Natural killer cell (primary cell): ENCODE results near the gene ATP11C. TPM values are rescaled to one million over a fixed set of nuclear protein-coding genes. Genes with fewer than 3 reads are reported as not detected.

Experiments used
- ATAC-seq, 3 donors: fragments of 150-1000 bp in 2 of 3; fragments of 200-7000 bp in 1 of 3; cut with Tn5 transposase; 1 replicate in 1 of 3; 2 replicates in 2 of 3; pipeline ENCODE4 v1.10.0; 2021; ENCODE audit warnings: mild to moderate bottlenecking in 2 of 3, moderate library complexity in 2 of 3
- DNase-seq, 2 donors: peaks; one replicate each; pipeline versions ENCODE4 v3.0.0 to v3.0.0-alpha.2; 2013 to 2021; ENCODE audit warnings: mixed read lengths in 1 of 2
- H3K27ac ChIP-seq: one replicate; pipeline ENCODE4 v1.5.1; 2013; ENCODE audit warnings: mild to moderate bottlenecking, low read length
- H3K27me3 ChIP-seq: one replicate; pipeline ENCODE4 v1.6.1; 2013; ENCODE audit warnings: low read length; ENCODE audit not compliant: control insufficient read depth, insufficient read depth
- H3K36me3 ChIP-seq: one replicate; pipeline ENCODE4 v1.6.1; 2013; ENCODE audit warnings: low read length; ENCODE audit not compliant: control insufficient read depth, insufficient read depth
- H3K4me1 ChIP-seq: one replicate; pipeline ENCODE4 v1.6.1; 2013; ENCODE audit warnings: low read length; ENCODE audit not compliant: control insufficient read depth, insufficient read depth
- H3K4me3 ChIP-seq: one replicate; pipeline ENCODE4 v1.5.1; 2013; ENCODE audit warnings: low read length
- H3K9me3 ChIP-seq: one replicate; pipeline ENCODE4 v1.6.1; 2013; ENCODE audit warnings: low read length; ENCODE audit not compliant: control insufficient read depth, insufficient read depth
- H3K27ac Mint-ChIP-seq, 2 donors: one replicate each; pipeline ENCODE4 v1.8.0; 2022; ENCODE audit warnings: mild to moderate bottlenecking in 2 of 2, mixed read lengths in 2 of 2, moderate library complexity in 1 of 2
- H3K27me3 Mint-ChIP-seq, 2 donors: one replicate each; pipeline ENCODE4 v1.8.0; 2022; ENCODE audit warnings: low read depth in 2 of 2, mixed read lengths in 2 of 2
- H3K36me3 Mint-ChIP-seq: one replicate; pipeline ENCODE4 v1.8.0; 2022; ENCODE audit warnings: mixed read lengths
- H3K4me1 Mint-ChIP-seq, 2 donors: one replicate each; pipeline ENCODE4 v1.8.0; 2022; ENCODE audit warnings: mixed read lengths in 2 of 2
- H3K4me3 Mint-ChIP-seq: one replicate; pipeline ENCODE4 v1.8.0; 2022; ENCODE audit warnings: mild to moderate bottlenecking, moderate library complexity, mixed read lengths
- H3K9me3 Mint-ChIP-seq, 2 donors: one replicate each; pipeline ENCODE4 v1.8.0; 2022; ENCODE audit warnings: mixed read lengths in 2 of 2
- WGBS: methylation state at CpG from one replicate; pipeline ENCODE4 v1.1.7; 2013; ENCODE audit warnings: missing lambda C conversion rate; ENCODE audit not compliant: insufficient coverage; 5-methylcytosine and 5-hydroxymethylcytosine counted together
- intact Hi-C: fragments of 100-400 bp; cut with micrococcal nuclease; formaldehyde crosslinking; loops from one replicate; pipeline ENCODE4 v1.14.2; 2022
- total RNA-seq, 4 donors: library from RNA; stranded (reverse); fragments of 120-200 nt in 1 of 4; gene quantifications; one replicate each; pipeline versions ENCODE4 v1.2.3 to v1.2.4, GENCODE V29; 2013 to 2022
- TF ChIP-seq, protein P1 (sequence below): fragments of 200-600 bp; IDR thresholded peaks from one replicate; pipeline ENCODE4 v1.8.0; 2022; ENCODE audit warnings: antibody characterized with exemption

Gene ATP11C
- total RNA-seq, 3 donors from 2014 or later (not counting 1 experiment from before 2014, with no cell fraction given), result 20.0 to 24.3 (median 24.0) TPM

GRCh38 chrX:139724626-139725025 lies 208.2 kb downstream of the ATP11C start:
- H3K36me3 Mint-ChIP-seq, result no peaks in the 10 kb centered on the region
- Histone ChIP-seq H3K9me3 (no peaks in the 10 kb centered on the region), H3K27ac (no peak overlapping the region), H3K27me3 (no peaks in the 10 kb centered on the region), H3K4me1 (no peaks in the 10 kb centered on the region), H3K36me3 (no peaks in the 10 kb centered on the region), H3K4me3 (no peak overlapping the region)
- TF ChIP-seq, protein P1, sequence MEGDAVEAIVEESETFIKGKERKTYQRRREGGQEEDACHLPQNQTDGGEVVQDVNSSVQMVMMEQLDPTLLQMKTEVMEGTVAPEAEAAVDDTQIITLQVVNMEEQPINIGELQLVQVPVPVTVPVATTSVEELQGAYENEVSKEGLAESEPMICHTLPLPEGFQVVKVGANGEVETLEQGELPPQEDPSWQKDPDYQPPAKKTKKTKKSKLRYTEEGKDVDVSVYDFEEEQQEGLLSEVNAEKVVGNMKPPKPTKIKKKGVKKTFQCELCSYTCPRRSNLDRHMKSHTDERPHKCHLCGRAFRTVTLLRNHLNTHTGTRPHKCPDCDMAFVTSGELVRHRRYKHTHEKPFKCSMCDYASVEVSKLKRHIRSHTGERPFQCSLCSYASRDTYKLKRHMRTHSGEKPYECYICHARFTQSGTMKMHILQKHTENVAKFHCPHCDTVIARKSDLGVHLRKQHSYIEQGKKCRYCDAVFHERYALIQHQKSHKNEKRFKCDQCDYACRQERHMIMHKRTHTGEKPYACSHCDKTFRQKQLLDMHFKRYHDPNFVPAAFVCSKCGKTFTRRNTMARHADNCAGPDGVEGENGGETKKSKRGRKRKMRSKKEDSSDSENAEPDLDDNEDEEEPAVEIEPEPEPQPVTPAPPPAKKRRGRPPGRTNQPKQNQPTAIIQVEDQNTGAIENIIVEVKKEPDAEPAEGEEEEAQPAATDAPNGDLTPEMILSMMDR, result no peak
- no peak overlapping the region for H3K4me3 Mint-ChIP-seq
- no peak overlapping the region for H3K27ac Mint-ChIP-seq
- H3K9me3 Mint-ChIP-seq, result no peaks in the 10 kb centered on the region
- no peak for DNase-seq
- no peaks in the 10 kb centered on the region for H3K27me3 Mint-ChIP-seq
- intact Hi-C loops, result no loop called here
- no peaks in the 10 kb centered on the region for H3K4me1 Mint-ChIP-seq
- 100% methylated on average over 2 of the region's 2 CpGs for WGBS
- ATAC-seq, result no peak

DNA sequence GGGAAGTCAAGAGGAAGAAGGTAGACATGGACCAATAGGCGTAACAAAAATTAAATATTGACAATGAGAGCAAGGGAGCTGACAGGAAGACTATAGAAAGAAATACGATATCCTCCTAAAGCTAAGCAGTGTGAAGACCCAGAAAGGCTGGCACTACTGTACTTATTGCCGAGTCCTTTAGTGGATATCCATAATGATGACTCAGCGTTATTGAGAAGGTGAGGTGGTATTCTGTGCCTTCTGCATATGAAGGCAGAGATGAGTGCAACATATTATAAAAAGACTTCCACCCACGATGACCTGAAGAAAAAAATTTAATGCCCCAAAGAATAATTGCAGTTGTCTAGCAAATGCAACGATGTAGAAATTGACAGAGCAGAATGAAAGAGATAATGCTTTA lies 211.9 kb downstream of the ATP11C start:
- no peak overlapping the region for H3K4me3 ChIP-seq
- H3K4me1 ChIP-seq, result no peaks in the 10 kb centered on the region
- H3K9me3 ChIP-seq, result no peaks in the 10 kb centered on the region
- DNase-seq (no peak), ATAC-seq (no peak)
- Mint-ChIP-seq H3K27me3 (no peaks in the 10 kb centered on the region), H3K27ac (no peak overlapping the region), H3K9me3 (no peaks in the 10 kb centered on the region), H3K4me3 (no peak overlapping the region), H3K36me3 (no peaks in the 10 kb centered on the region), H3K4me1 (no peaks in the 10 kb centered on the region)
- intact Hi-C loops, result no loop called here
- no peak overlapping the region for H3K27ac ChIP-seq
- H3K36me3 ChIP-seq, result no peaks in the 10 kb centered on the region
- TF ChIP-seq, protein P1, result no peak
- WGBS, result 92% methylated on average over 3 of the region's 6 CpGs
- no peaks in the 10 kb centered on the region for H3K27me3 ChIP-seq

DNA sequence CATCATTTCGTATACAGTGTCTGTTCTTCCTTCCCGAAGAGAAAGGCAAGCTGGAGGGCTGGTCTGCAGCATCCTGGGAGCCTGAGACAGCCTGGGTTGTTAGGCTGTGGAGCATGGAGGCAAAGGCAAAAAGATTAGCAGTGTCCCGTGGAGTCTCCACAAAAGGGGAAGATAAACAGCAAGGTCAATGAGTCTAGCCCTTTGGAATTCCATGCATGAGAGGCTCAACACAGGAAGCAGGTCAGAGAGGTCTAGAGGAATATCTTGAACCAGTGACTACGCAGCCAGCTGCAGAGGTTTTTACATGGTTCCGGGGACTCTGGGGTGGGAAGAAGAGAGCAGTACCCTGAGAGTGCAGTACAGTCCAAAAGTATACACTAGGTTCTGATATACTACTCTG lies 212.7 kb downstream of the ATP11C start:
- H3K36me3 Mint-ChIP-seq, result no peaks in the 10 kb centered on the region
- Histone ChIP-seq H3K9me3 (no peaks in the 10 kb centered on the region), H3K27ac (no peak overlapping the region), H3K4me1 (no peaks in the 10 kb centered on the region), H3K4me3 (no peak overlapping the region), H3K36me3 (no peaks in the 10 kb centered on the region), H3K27me3 (no peaks in the 10 kb centered on the region)
- H3K9me3 Mint-ChIP-seq, result no peaks in the 10 kb centered on the region
- H3K4me3 Mint-ChIP-seq, result no peak overlapping the region
- H3K27me3 Mint-ChIP-seq, result no peaks in the 10 kb centered on the region
- TF ChIP-seq, protein P1, result no peak
- intact Hi-C loops, result no loop called here
- H3K4me1 Mint-ChIP-seq, result no peaks in the 10 kb centered on the region
- no peak for DNase-seq
- 98% methylated on average over 5 of the region's 5 CpGs for WGBS
- H3K27ac Mint-ChIP-seq, result no peak overlapping the region
- no peak for ATAC-seq

GRCh38 chrX:139708067-139708466 lies 224.8 kb downstream of the ATP11C start, which contains the start of gene MCF2:
Gene MCF2, minus strand, starts transcription at chrX:139708167. Its CDS starts 56,423 bp downstream, at chrX:139651744.
- intact Hi-C loops, result no loop called here
- 100% methylated on average over 2 of the region's 4 CpGs for WGBS

More at GRCh38 chrX:139708067-139708466, 224.8 kb downstream of the ATP11C start, which contains the start of gene MCF2:
- Mint-ChIP-seq H3K36me3 (no peaks in the 10 kb centered on the region), H3K4me1 (peaks cover 0 to 6% of the 10 kb centered on the region in 2 donors), H3K9me3 (no peaks in the 10 kb centered on the region), H3K27ac (no peak within 1 kb of the TSS), H3K4me3 (no peak within 1 kb of the TSS), H3K27me3 (no peaks in the 10 kb centered on the region)
- TF ChIP-seq, protein P1, result no peak
- Histone ChIP-seq H3K27ac (no peak within 1 kb of the TSS), H3K4me1 (no peaks in the 10 kb centered on the region), H3K36me3 (no peaks in the 10 kb centered on the region), H3K4me3 (no peak within 1 kb of the TSS), H3K9me3 (no peaks in the 10 kb centered on the region), H3K27me3 (no peaks in the 10 kb centered on the region)
- ATAC-seq (no peak), DNase-seq (no peak)
